Hepatocyte (in vitro differentiated cells): Measurements from ENCODE around the gene TSPEAR. TPM values are rescaled to one million over a fixed set of nuclear protein-coding genes. Genes with fewer than 3 reads are reported as not detected.
A peak's percentile ranks its signal among the peaks of the same experiment; 100 is the strongest.
"Not testable (repeated sequence)": the region's sequence is repeated elsewhere in the genome, so short reads cannot be mapped to it uniquely, and the experiment has no call there.

Experiments used
- DNase-seq: peaks from one replicate; pipeline ENCODE4 v3.0.0-alpha.2; 2016; ENCODE audit warnings: low spot score
- H2AFZ ChIP-seq: fragments of 200-600 bp; sonication (generic); 2 replicates; pipeline ENCODE4 v1.6.0; 2016; ENCODE audit warnings: antibody characterized with exemption, mild to moderate bottlenecking
- H3K27ac ChIP-seq: fragments of 200-600 bp; sonication (generic); 2 replicates; pipeline ENCODE4 v1.5.1; 2016; ENCODE audit warnings: mild to moderate bottlenecking
- H3K27me3 ChIP-seq: fragments of 200-600 bp; sonication (generic); 2 replicates; pipeline ENCODE4 v1.6.1; 2016
- H3K36me3 ChIP-seq: fragments of 200-600 bp; sonication (generic); replicated peaks from 2 replicates; pipeline ENCODE4 v1.5.1; 2016; ENCODE audit warnings: low read depth; ENCODE audit not compliant: insufficient read depth
- H3K4me1 ChIP-seq: fragments of 200-600 bp; sonication (generic); 2 replicates; pipeline ENCODE4 v1.5.1; 2016; ENCODE audit warnings: mild to moderate bottlenecking, moderate library complexity; ENCODE audit not compliant: insufficient read depth
- H3K4me2 ChIP-seq: fragments of 200-600 bp; sonication (generic); 2 replicates; pipeline ENCODE4 v1.6.0; 2016
- H3K4me3 ChIP-seq: fragments of 200-600 bp; sonication (generic); 2 replicates; pipeline ENCODE4 v1.5.1; 2016; ENCODE audit warnings: mild to moderate bottlenecking
- H3K79me2 ChIP-seq: fragments of 200-600 bp; sonication (generic); 2 replicates; pipeline ENCODE4 v1.6.0; 2017; ENCODE audit warnings: mild to moderate bottlenecking
- H3K9me2 ChIP-seq: fragments of 200-600 bp; sonication (generic); replicated peaks from 2 replicates; pipeline ENCODE4 v1.6.0; 2017; ENCODE audit warnings: mild to moderate bottlenecking; ENCODE audit not compliant: insufficient read depth
- H3K9me3 ChIP-seq: fragments of 200-600 bp; sonication (generic); 2 replicates; pipeline ENCODE4 v1.5.1; 2016; ENCODE audit warnings: low read depth, mild to moderate bottlenecking
- H4K20me1 ChIP-seq: fragments of 200-600 bp; sonication (generic); 2 replicates; pipeline ENCODE4 v1.6.0; 2016; ENCODE audit warnings: mild to moderate bottlenecking; ENCODE audit not compliant: insufficient read depth, poor library complexity, severe bottlenecking
- CTCF ChIP-seq: fragments of 200-600 bp; sonication (generic); IDR thresholded peaks from 2 replicates; pipeline ENCODE4 v1.5.1; 2016; ENCODE audit warnings: antibody characterized with exemption, mild to moderate bottlenecking; ENCODE audit not compliant: poor library complexity
- EZH2 ChIP-seq: fragments of 200-600 bp; sonication (generic); IDR thresholded peaks from 2 replicates; pipeline ENCODE4 v1.6.1; 2016; ENCODE audit warnings: antibody characterized with exemption, mild to moderate bottlenecking, borderline replicate concordance
- EZH2phosphoT487 ChIP-seq: fragments of 200-600 bp; sonication (generic); IDR thresholded peaks from one replicate; pipeline ENCODE4 v1.6.1; 2018; ENCODE audit warnings: antibody characterized with exemption, mild to moderate bottlenecking, low read depth, moderate library complexity; ENCODE audit not compliant: unreplicated experiment, severe bottlenecking
- WGBS: methylation state at CpG from one replicate; pipeline ENCODE4 v1.1.6; 2016; ENCODE audit warnings: low lambda C conversion rate; ENCODE audit errors: missing lambda C conversion rate; 5-methylcytosine and 5-hydroxymethylcytosine counted together
- polyA plus RNA-seq: library from polyadenylated mRNA; unstranded; fragments of >200 nt; fragmentation: Nextera tagmentation; extraction: Ambion mirVana; gene quantifications from 2 replicates; pipeline ENCODE4 v1.2.1, GENCODE V29; 2016
- total RNA-seq: library from RNA; depleted of rRNA; stranded (reverse); fragments of >200 nt; gene quantifications from 2 replicates; pipeline ENCODE4 v1.2.3, GENCODE V29; 2014

TSPEAR gene
- total and polyA plus RNA-seq, 2 experiments from 2014 or later, result 0.35 TPM; not detected in 1

- no peaks in the 10 kb centered on the region for H4K20me1 ChIP-seq
These were observed 160.6 kb downstream of the TSPEAR start for GRCh38 chr21:44550807-44551206.

GRCh38 chr21:44550285-44550684, 161.1 kb downstream of the TSPEAR start:
- not testable (repeated sequence) for H3K4me3 ChIP-seq

More at GRCh38 chr21:44550807-44551206, 160.6 kb downstream of the TSPEAR start:
- no peaks in the 10 kb centered on the region for H3K79me2 ChIP-seq
- no peaks in the 10 kb centered on the region for H3K4me1 ChIP-seq
- no peak overlapping the region for H3K4me2 ChIP-seq
- no peaks in the 10 kb centered on the region for H3K9me2 ChIP-seq
- no peak overlapping the region for H3K27ac ChIP-seq
- H3K27me3 ChIP-seq, result no peaks in the 10 kb centered on the region
- DNase-seq, result no peak
- no peaks in the 10 kb centered on the region for H3K36me3 ChIP-seq
- H3K4me3 ChIP-seq, result no peak overlapping the region
- no peak overlapping the region for H2AFZ ChIP-seq
- WGBS, result 82% methylated on average over 10 of the region's 10 CpGs
- peaks cover under 1% of the 10 kb centered on the region for H3K9me3 ChIP-seq
- no peak for TF ChIP-seq CTCF

GRCh38 chr21:44549525-44550211, 161.7 kb downstream of the TSPEAR start:
- no peaks in the 10 kb centered on the region for H3K36me3 ChIP-seq
- H3K27me3 ChIP-seq, result no peaks in the 10 kb centered on the region
- TF ChIP-seq EZH2 (no peak), EZH2phosphoT487 (no peak)
- H3K9me2 ChIP-seq, result no peaks in the 10 kb centered on the region
- peaks cover 7% of the 10 kb centered on the region for H3K9me3 ChIP-seq
- no peak for DNase-seq
- H3K27ac ChIP-seq, result peak overlapping the region; percentile 45
- no peak overlapping the region for H3K4me3 ChIP-seq
- no peaks in the 10 kb centered on the region for H3K4me1 ChIP-seq
- no peak overlapping the region for H2AFZ ChIP-seq
- no peaks in the 10 kb centered on the region for H4K20me1 ChIP-seq
- no peak overlapping the region for H3K4me2 ChIP-seq
- no peaks in the 10 kb centered on the region for H3K79me2 ChIP-seq
- 82% methylated on average over 24 of the region's 25 CpGs for WGBS

More at GRCh38 chr21:44550285-44550684, 161.1 kb downstream of the TSPEAR start:
- H3K9me3 ChIP-seq, H3K79me2 ChIP-seq, DNase-seq, H2AFZ ChIP-seq, H3K4me1 ChIP-seq, H3K36me3 ChIP-seq, H3K9me2 ChIP-seq, H3K27ac ChIP-seq, H3K27me3 ChIP-seq, H4K20me1 ChIP-seq, H3K4me2 ChIP-seq: not testable (repeated sequence)
- 90% methylated on average over 17 of the region's 17 CpGs for WGBS

GRCh38 chr21:44548922-44549321, 162.4 kb downstream of the TSPEAR start:
- Histone ChIP-seq H4K20me1 (no peaks in the 10 kb centered on the region), H3K27ac (peak overlapping the region; percentile 45), H3K79me2 (no peaks in the 10 kb centered on the region), H3K4me3 (no peak overlapping the region), H3K27me3 (no peaks in the 10 kb centered on the region), H2AFZ (peak overlapping the region; percentile 33), H3K4me1 (no peaks in the 10 kb centered on the region), H3K4me2 (no peak overlapping the region), H3K9me2 (no peaks in the 10 kb centered on the region), H3K36me3 (no peaks in the 10 kb centered on the region), H3K9me3 (peaks cover 7% of the 10 kb centered on the region)
- no peak for DNase-seq
- WGBS, result 44% methylated on average over 14 of the region's 14 CpGs
- TF ChIP-seq EZH2 (no peak), CTCF (no peak), EZH2phosphoT487 (no peak)
